ENCODE measurements around the gene RAB11FIP4.

The RAB11FIP4 gene

GRCh38 chr17:31566992-31567373, 175.5 kb downstream of the RAB11FIP4 start:
- Histone ChIP-seq H3K27me3 (ENCODE audit: insufficient read depth, poor library complexity, severe bottlenecking) (no peaks in the 10 kb centered on the region), H3K27ac (replicated peaks) (no peak overlapping the region), H3K4me3 (replicated peaks; ENCODE audit: insufficient read depth, low read length) (no peak overlapping the region)
- TF ChIP-seq GABPA (IDR thresholded peaks at IDR 0.05; ENCODE audit: low read depth) (no peak), CTCF (IDR thresholded peaks at IDR 0.05; ENCODE audit: insufficient read depth, low read length) (no peak), REST (IDR thresholded peaks at IDR 0.05; ENCODE audit: insufficient replicate concordance, low read depth) (no peak), SPI1 (IDR thresholded peaks at IDR 0.05; ENCODE audit: borderline replicate concordance, low read depth) (no peak)
- no peak for DNase-seq (ENCODE audit: low read depth in 1 of 2, low spot score in 1 of 2)

- TF ChIP-seq REST (IDR thresholded peaks at IDR 0.05; ENCODE audit: insufficient replicate concordance, low read depth) (no peak), POLR2AphosphoS5 (IDR thresholded peaks at IDR 0.05; ENCODE audit: low read depth) (no peak), CTCF (IDR thresholded peaks at IDR 0.05; ENCODE audit: insufficient read depth, low read length) (no peak), SPI1 (IDR thresholded peaks at IDR 0.05; ENCODE audit: borderline replicate concordance, low read depth) (no peak), GABPA (IDR thresholded peaks at IDR 0.05; ENCODE audit: low read depth) (no peak)
- Histone ChIP-seq H3K27me3 (ENCODE audit: insufficient read depth, poor library complexity, severe bottlenecking) (no peaks in the 10 kb centered on the region), H3K27ac (replicated peaks) (no peak overlapping the region), H3K4me3 (replicated peaks; ENCODE audit: insufficient read depth, low read length) (no peak overlapping the region)
- no peak for DNase-seq (ENCODE audit: low read depth in 1 of 2, low spot score in 1 of 2)
Measured at GRCh38 chr17:31568121-31568520, 176.6 kb downstream of the RAB11FIP4 start.

- no peak overlapping the region for H3K4me3 ChIP-seq (replicated peaks; ENCODE audit: insufficient read depth, low read length)
- TF ChIP-seq GABPA (IDR thresholded peaks at IDR 0.05; ENCODE audit: low read depth): no peak
- no peak for TF ChIP-seq CTCF (IDR thresholded peaks at IDR 0.05; ENCODE audit: insufficient read depth, low read length)
- no peak for TF ChIP-seq REST (IDR thresholded peaks at IDR 0.05; ENCODE audit: insufficient replicate concordance, low read depth)
- TF ChIP-seq SPI1 (IDR thresholded peaks at IDR 0.05; ENCODE audit: borderline replicate concordance, low read depth): no peak
- no peak for TF ChIP-seq POLR2AphosphoS5 (IDR thresholded peaks at IDR 0.05; ENCODE audit: low read depth)
- H3K27ac ChIP-seq (replicated peaks): no peak overlapping the region
- DNase-seq (ENCODE audit: low read depth in 1 of 2, low spot score in 1 of 2): peak in 1 of 2 experiments; percentile 36
- no peaks in the 10 kb centered on the region for H3K27me3 ChIP-seq (ENCODE audit: insufficient read depth, poor library complexity, severe bottlenecking)
Measured at GRCh38 chr17:31568539-31568938, 177.1 kb downstream of the RAB11FIP4 start.
